ENCODE results near the gene ZDHHC21.

ZDHHC21 gene

DNA sequence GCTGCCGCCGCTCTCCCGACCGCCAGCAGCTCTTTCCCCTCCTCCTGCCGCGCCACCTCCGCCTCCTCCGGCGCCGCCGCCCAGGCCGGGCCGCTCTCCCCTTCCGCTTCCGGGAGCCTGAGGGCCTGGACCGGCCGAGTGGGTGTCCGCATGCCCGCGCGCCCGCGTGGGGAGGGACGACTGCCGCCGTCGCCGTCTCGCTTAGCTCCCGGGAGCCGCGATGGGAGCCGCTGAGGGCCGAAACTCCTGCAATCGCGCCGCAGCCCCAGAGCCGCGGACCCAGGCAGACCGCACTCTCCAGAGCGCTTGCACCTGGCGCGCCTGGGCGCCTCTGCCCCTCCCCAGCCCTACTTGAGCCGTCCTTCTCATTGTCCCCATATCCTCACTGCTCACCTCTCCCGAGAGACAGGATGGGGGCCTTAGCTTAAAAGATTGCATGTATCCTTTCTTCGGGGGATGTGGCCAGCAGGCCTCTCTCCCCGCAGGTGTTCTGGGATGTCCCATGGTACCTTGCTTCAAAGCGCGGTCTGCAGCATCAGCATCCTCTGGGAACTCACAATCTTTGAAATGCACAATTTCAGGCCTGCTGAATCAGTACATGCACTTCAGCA lies at the start of gene ZDHHC21:
TSS of gene ZDHHC21 (minus strand) at position 182 of the 611 bp plus-strand sequence. CDS start 19,092 bp downstream, outside the sequence.
- H3K4me3 ChIP-seq (ENCODE audit: control insufficient read depth, low read depth, low read length) = peak within 1 kb of the TSS; percentile 94
- DNase-seq (ENCODE audit: low read depth) = no peak
- no peak for TF ChIP-seq CTCF (IDR thresholded peaks at IDR 0.05; ENCODE audit: control insufficient read depth, insufficient read depth, low read depth, low read length, missing control alignments)

- no peak for TF ChIP-seq CTCF (IDR thresholded peaks at IDR 0.05; ENCODE audit: control insufficient read depth, insufficient read depth, low read depth, low read length, missing control alignments)
- DNase-seq (ENCODE audit: low read depth) = no peak
- H3K4me3 ChIP-seq (ENCODE audit: control insufficient read depth, low read depth, low read length) = no peak overlapping the region
Observed at GRCh38 chr9:14741369-14741768, 48.1 kb upstream of the ZDHHC21 start.

- no peak overlapping the region for H3K4me3 ChIP-seq (ENCODE audit: control insufficient read depth, low read depth, low read length)
- no peak for DNase-seq (ENCODE audit: low read depth)
- TF ChIP-seq CTCF (IDR thresholded peaks at IDR 0.05; ENCODE audit: control insufficient read depth, insufficient read depth, low read depth, low read length, missing control alignments) = no peak
Observed at GRCh38 chr9:14733133-14733532, 39.9 kb upstream of the ZDHHC21 start.

- no peak overlapping the region for H3K4me3 ChIP-seq (ENCODE audit: control insufficient read depth, low read depth, low read length)
- TF ChIP-seq CTCF (IDR thresholded peaks at IDR 0.05; ENCODE audit: control insufficient read depth, insufficient read depth, low read depth, low read length, missing control alignments) = no peak
- DNase-seq (ENCODE audit: low read depth) = no peak
Observed at GRCh38 chr9:14731294-14731981, 38.2 kb upstream of the ZDHHC21 start.

DNA sequence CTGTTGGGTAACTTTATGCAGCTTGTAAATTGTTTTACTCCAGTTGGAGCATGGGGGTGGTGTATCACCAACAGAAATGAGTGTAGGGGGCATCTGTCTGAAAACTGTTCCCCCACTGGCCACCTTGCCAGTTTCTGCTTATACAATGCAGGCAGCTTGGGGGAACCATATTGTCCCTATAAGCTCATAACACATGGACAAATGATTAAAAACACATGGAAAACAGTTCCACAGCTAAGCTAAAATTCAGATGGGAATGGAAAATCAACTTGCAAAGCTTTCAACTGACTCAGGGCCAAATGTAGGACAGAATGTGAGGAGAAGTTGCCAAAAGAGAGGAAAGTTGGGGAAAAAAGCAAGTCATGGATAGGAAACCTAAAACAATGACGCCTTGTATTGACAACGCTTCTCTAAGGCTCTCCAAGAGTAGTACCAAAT lies 37.2 kb upstream of the ZDHHC21 start:
- no peak overlapping the region for H3K4me3 ChIP-seq (ENCODE audit: control insufficient read depth, low read depth, low read length)
- TF ChIP-seq CTCF (IDR thresholded peaks at IDR 0.05; ENCODE audit: control insufficient read depth, insufficient read depth, low read depth, low read length, missing control alignments) = no peak
- no peak for DNase-seq (ENCODE audit: low read depth)

DNA sequence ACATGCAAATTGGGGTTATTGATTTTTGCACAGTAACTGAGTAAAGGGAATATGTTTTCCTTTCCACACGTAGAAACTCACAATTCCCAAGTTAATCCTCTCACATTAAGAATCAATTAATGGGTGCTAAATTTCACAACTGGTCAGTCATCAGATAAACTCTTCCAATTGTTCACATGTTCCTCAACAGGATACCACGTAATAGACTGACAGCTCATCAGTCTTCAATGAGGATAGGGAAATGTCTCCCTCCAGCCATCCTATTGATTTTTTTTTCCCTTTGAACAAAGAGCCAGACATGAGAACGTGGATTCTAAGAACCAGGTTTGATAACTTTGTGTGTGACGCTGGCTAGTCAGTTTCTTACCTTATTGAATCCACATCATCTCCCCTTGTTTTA lies 30.1 kb upstream of the ZDHHC21 start:
- H3K4me3 ChIP-seq (ENCODE audit: control insufficient read depth, low read depth, low read length) = no peak overlapping the region
- no peak for DNase-seq (ENCODE audit: low read depth)
- no peak for TF ChIP-seq CTCF (IDR thresholded peaks at IDR 0.05; ENCODE audit: control insufficient read depth, insufficient read depth, low read depth, low read length, missing control alignments)
